ENCODE measurements around the gene ALDOA.
"Not testable (repeated sequence)": the region's sequence is repeated elsewhere in the genome, so short reads cannot be mapped to it uniquely, and the experiment has no call there.

The ALDOA gene

DNA sequence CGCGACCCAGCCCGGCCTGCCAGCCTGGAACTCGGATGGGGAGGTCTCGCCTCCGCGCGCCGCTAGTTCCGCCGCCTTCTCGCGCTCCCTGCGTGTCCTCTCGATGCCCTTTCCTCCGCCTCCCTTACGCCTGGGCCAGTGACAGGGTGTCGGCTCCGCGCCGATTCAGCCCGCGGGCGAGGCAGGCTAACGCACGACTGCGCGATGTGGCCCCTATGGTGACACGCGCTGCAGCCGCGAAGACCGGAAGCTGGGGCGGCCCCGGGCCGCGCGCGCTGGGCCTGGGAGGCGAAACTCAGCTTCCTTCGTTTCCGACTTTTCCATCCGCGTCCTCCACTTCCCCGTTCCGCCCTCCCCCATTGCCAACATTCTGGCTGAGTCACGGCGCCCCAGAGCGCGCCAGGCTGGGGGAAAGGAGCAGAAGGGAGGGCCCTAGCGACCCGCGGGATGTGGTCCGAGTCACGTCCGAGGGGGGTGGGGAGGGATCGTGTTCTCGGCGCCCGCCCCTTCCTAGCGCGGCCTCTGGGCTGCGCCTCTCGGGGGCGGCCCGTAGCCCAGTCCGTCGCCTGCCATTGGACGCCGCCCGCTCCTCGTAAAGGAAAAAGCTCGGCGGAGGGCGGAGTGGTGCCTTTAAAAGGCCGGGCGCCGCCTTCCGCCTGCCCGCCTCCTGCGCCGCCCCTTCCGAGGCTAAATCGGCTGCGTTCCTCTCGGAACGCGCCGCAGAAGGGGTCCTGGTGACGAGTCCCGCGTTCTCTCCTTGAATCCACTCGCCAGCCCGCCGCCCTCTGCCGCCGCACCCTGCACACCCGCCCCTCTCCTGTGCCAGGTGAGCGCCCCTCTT is at the start of gene ALDOA:
Gene ALDOA, plus strand, starts transcription at position 659 of the 841 bp plus-strand sequence. CDS start 1,138 bp downstream, outside the sequence.
- DNase-seq: peak; percentile 99

- DNase-seq: no peak
Measured at GRCh38 chr16:30016555-30017276, 48.8 kb upstream of the ALDOA start.

- DNase-seq: no peak
Measured at GRCh38 chr16:30017277-30017656, 48.3 kb upstream of the ALDOA start.

DNA sequence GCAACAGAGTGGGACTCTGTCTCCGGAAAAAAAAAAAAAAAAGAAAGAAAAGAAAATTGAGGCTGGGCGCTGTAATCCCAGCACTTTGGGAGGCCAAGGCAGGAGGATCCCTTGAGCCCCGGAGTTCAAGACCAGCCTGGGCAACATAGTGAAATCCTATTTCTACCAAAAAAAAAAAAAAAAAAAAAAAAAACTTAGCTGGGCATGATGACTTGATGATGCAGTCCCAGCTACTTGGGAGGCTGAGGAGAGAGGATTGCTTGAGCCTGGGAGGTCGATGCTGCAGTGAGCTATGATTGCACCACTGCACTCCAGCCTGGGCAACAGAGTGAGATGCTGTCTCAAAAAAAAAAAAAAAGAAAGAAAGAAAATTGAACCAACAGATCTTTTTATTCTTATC is 47.6 kb upstream of the ALDOA start:
- not testable (repeated sequence) for DNase-seq

DNA sequence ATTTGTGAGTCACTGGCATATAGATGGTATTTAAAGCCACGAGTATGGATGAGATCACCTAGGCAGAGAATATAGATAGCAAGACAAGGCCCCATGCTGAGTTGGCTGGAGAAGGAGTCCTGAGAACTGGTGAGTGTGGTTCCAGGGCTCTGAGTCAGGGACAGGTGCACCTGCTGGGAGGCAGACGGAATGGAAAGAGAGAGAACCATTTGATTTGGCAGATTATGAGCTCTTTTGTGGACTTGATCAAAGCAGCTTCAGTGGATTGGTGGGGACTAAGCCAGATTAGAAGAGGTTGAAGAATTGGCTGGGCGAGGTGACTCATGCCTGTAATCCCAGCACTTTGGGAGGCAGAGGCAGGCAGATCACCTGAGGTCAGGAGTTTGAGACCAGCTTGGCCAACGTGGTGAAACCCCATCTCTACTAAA is 46.8 kb upstream of the ALDOA start:
- no peak for DNase-seq

DNA sequence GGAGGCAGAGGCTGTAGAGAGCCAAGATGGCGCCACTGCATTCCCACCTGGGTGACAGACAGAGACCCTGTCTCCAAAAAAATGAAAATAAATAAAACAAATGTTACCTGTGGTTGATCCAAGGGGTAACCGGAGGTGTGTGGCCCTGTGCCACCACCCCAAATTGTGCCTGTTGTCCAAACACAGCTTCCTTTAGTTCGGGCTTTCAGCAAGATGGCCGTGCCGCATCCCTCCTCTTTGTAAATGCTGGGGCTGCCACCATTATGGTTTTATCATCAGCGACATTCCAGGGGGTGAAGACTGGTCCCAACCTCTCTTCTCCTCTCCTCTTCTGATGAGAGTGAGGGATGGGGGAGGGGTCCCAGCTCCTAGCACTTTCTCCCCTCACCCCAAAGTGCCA is 42.7 kb upstream of the ALDOA start, which contains the start of gene C16orf92:
Gene C16orf92, plus strand, starts transcription at position 312 of the 400 bp plus-strand sequence. CDS start 143 bp downstream, outside the sequence.
- no peak for DNase-seq

- DNase-seq: no peak
Measured at GRCh38 chr16:30023586-30023985, 42.0 kb upstream of the ALDOA start.

- DNase-seq: no peak
Measured at GRCh38 chr16:30024451-30024850, 41.1 kb upstream of the ALDOA start.

DNA sequence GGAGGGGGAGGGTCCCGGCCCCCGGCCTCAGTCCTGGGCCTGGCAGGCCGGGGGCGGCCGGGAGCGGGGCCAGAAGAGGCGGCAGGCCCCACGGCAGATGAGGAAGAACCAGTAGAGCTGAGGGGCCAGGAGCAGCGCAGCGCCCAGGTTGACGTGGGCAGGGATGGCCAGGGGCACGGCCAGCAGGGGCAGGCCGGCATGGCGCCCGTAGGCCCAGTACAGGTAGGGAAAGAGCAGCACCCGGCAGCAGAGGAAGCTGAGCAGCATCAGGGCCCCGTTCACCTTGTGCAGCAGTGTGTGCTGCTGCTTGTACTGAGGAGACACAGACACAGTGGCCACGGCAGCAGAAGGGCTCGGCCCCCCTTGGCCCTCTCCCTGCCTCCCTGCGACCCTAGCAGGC is 40.4 kb upstream of the ALDOA start:
- no peak for DNase-seq

GRCh38 chr16:30025574-30025973 is 40.0 kb upstream of the ALDOA start:
- DNase-seq: no peak

- no peak for DNase-seq
Measured at GRCh38 chr16:30026449-30026848, 39.1 kb upstream of the ALDOA start.

- no peak for DNase-seq
Measured at GRCh38 chr16:30027588-30028437, 37.7 kb upstream of the ALDOA start.

DNA sequence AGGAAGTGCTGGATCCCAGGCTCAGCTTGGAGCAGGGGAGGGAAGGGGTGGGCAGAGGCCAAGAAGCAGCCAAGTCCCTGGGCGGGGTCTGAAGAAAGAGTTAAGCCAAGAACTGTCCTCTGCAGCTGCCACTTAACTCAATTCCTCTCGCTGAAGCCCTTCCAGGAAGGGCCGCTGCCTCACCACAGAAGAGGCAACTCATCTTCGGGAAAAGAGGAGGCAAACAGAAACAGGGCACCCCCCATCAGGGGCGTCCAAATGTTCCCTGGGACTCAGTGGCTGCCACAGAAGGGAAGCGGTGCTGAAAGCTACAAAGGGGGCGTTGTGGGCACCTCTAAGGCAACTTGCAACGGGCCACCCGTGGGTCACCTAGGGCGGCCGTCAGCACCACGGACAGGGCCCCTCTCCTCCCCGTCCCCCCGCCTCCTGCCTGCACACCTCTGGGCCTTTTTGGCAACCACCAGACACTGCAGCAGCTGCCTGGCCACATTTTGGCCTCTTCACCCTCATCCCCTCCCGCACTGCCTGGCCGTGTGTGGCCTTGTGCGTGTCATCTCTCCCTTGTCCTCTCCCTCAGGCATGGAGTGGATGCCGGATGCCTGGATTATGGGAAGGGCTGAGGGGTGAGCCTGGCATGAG is 37.0 kb upstream of the ALDOA start:
- DNase-seq: peak; percentile 54

GRCh38 chr16:30030011-30030685 is 35.4 kb upstream of the ALDOA start:
- no peak for DNase-seq

DNA sequence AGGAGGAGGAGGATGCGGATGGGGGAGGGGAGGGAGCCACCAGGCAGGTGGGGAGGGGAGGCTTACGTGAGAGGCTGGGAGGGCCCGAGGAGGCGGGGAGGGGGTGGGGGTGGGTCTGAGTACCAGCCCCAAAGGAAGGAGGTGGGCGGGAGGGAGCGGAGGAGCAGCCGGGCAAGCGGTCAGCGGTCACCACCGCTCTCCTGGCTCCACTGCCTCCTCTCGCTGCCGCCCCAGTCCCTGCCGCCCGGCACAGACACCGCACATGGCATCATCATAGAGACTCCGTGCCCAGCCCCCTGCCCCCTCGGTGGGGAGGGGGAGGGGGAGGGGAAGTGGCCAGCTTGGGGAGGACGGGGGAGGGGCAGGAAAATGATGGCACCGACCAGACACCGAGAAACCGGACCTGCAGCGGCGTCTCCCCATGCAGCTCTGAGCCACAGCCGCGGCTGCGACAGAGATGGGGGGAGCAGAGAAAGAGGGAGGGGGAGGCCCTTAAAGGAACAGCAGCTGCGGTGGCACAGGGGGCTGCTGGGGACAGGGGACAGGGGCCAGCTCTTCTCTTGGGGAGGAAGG is 34.6 kb upstream of the ALDOA start, which contains the start of gene TLCD3B:
Gene TLCD3B, minus strand, starts transcription at position 431 of the 573 bp plus-strand sequence. CDS start 744 bp downstream, outside the sequence.
- no peak for DNase-seq

GRCh38 chr16:30031477-30031918 is 34.1 kb upstream of the ALDOA start:
- DNase-seq: no peak

DNA sequence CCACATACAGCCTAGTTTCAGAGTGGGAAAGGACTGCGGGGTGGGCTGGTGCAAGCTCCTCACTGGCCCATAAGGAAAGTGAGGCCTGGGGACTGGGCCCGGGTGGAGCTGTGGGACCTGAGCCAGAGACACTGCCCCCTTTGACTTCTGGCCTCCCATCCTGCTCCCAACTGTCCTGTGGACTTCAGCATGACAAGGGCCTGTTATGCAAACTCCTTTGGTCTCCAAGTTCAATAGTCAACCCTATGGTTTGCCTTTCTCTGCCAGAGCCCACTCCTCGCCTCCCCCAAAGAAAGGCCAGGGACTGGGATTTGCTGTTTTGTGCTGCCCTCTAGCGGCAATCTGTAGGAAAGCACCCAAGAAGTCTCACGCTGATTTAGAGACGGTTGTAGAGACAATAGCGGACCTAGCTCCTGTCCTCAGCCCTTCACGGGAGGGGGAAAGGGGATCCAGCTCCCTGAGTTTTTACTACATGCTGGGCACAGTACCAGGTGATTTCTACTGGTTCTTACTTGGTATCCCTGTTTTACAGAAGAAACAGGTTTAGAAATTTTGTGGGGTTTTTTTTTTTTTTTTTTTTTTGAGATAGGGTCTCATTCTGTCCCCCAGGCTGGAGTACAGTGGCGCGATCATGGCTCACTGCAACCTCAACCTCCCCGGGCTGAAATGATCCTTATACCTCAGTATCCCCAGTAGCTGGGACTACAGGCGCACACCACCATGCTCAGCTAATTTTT is 33.3 kb upstream of the ALDOA start:
- peak; percentile 36 for DNase-seq

DNA sequence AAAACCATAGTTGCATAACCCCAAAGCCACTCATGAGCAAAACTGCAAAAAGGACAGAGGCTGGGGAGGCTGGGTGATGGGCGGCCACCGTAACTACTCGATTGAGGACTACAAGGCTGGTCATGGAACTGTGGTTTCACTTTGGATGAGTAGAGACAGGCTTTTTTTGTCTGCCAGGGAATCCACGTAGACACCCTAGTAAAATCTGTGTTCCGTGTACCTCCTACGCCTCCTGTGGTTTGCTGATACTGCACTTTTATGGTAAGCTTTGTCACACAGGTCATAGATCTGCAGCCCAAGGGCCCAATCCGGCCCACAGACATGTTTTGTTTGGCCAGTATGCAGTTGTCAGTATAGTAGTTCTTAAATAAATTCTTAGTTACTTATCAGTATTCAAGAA is 32.3 kb upstream of the ALDOA start:
- no peak for DNase-seq

DNA sequence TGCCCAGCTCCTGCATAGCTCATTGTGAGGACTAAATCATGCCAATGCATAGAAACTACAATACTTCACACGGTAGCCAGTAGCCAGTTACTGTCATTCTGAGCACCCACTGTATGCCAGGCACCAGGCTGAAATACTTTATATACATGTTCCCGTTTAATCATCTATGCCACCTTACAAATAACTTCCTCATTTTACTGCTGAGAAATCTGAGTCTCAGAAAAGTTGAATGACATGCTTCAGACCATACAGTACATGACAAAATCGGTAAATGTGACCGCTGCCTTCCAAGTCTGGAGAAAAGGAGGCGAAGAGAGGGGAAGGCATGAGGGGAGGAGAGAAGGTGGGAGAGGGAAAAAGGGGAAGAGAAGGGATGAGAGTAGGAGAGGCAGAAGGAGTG is 25.3 kb upstream of the ALDOA start:
- DNase-seq: no peak

GRCh38 chr16:30040690-30041089 is 24.9 kb upstream of the ALDOA start:
- not testable (repeated sequence) for DNase-seq

DNA sequence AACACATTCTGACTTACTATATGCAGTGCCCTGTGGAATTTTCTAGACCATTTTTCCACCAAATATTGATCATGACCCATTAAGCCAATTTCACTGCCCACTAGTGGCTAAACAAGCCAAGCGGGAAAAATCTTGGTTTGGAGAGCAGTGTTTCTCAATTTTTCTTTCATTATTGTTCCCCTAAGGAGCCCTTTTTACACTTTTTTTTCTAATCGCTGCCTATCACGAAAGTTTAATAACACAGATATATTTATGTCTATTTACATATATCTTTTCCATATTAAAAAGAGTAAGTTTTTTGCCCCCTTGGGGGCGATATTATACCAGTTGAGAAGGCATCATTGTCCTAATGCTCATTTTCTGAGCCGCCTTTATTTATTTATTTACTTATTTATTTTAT is 23.7 kb upstream of the ALDOA start:
- no peak for DNase-seq
